OCI-M2 (cell line): Measurements from ENCODE around the gene CEP72.

Experiments
- DNase-seq: peaks from one replicate; lab custom pipeline; 2025; ENCODE audit not compliant: unreplicated experiment; lab: John Stamatoyannopoulos, UW

The CEP72 gene

DNA sequence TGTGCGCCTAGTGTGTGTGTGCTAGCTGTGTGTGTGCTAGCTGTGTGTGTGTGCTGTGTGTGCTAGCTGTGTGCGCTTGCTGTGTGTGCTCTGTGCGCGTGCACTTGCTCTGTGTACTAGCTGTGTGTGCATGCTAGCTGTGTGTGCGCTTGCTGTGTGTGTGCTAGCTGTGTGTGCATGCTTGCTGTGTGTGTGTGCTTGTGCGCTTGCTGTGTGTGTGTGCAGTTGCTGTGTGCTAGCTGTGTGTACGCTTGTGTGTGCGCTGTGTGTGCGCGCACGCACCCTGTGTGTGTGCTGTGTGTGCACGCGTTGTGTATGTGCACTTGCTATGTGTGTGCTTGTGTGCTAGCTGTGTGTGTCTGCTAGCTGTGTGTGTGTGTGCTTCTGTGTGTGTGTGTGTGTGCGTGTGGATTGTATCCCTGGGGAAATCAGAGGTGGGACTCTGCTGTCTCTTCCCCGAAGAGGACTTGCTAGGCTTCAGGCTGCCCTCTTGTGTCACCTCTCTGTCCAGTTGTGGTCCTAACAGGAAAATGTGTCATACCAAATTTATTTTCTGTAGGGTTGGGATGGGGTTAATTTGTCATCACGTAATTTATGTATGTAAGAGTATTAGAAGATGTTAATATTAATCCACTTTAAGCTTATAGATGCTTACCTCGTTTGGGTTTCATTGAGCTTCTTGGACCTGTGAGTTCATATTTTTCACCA, 42.1 kb downstream of the CEP72 start:
- no peak for DNase-seq

- DNase-seq, result no peak
These were observed 43.3 kb downstream of the CEP72 start for GRCh38 chr5:655406-655805.

- no peak for DNase-seq
These were observed 45.4 kb downstream of the CEP72 start for GRCh38 chr5:657570-657969.

- DNase-seq, result no peak
These were observed 46.0 kb downstream of the CEP72 start for GRCh38 chr5:658103-658502.

GRCh38 chr5:659496-660263, 47.5 kb downstream of the CEP72 start:
- DNase-seq, result no peak

- DNase-seq, result no peak
These were observed 48.4 kb downstream of the CEP72 start for GRCh38 chr5:660491-661030.

- DNase-seq, result no peak
These were observed 50.0 kb downstream of the CEP72 start for GRCh38 chr5:661891-662750.

DNA sequence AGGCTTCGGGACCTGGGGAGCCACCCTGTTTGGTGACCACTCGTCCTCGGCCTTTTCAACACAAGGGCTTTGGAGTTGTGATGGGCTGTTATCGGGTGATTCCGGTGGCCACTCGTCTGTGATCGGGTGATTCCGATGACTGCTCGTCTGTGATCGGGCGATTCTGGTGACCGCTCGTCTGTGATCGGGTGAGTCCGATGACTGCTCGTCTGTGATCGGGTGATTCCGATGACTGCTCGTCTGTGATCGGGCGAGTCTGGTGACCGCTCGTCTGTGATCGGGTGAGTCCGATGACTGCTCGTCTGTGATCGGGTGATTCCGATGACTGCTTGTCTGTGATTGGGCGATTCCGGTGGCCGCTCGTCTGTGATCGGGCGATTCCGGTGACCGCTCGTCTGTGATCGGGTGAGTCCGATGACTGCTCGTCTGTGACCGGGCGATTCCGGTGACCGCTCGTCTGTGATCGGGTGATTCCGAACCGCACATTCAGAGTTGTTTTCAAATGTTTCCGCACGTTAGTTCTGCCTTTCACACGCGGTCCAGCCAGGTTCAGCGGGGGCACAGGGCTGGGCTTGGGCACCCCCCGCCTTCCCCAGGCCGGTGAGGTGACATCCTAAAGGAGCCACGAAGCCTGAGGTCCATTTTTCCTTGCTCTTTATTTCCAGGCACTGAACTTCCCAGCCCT, 50.8 kb downstream of the CEP72 start:
- no peak for DNase-seq

- DNase-seq, result no peak
These were observed 51.5 kb downstream of the CEP72 start for GRCh38 chr5:663436-664342.

- no peak for DNase-seq
These were observed 52.3 kb downstream of the CEP72 start for GRCh38 chr5:664343-664993.

- no peak for DNase-seq
These were observed 52.8 kb downstream of the CEP72 start for GRCh38 chr5:664994-665360.

- no peak for DNase-seq
These were observed 53.4 kb downstream of the CEP72 start for GRCh38 chr5:665541-665955.

DNA sequence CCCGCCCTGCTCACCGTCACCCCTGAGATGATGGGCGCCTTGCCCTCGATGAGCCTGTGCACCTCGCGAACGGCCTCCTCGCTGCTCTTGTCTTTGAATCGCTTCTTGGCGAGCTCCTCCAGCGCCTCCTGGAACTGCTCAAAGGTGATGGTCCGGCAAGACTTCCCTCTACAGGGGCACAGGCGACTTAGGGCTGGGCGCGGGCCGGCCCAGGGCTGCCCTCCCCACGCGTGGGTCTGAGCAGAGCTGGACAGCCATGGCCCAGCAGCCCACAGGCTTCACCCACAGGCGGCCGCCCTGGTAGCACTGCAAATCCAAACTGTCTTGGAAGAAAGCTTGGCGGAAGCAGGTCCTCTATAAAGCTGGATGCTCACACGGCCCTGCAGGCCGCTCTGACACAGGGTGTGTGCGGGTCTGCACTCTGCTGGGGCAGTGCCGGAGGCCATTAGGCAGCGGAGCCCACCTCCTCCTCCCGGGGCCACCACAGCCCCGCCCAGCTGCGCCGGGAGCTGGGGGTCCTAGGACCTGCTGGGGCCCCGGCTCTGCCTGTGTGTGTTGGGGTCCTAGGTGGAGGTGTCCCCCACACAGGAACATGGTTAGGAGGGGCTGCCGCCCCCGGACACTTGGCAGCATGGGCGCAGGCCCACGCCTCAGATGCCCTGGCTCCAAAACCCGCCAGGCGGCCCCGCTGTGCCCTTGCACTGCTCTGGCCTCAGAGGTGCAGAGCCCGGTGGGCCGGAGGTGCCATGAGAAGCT, 54.0 kb downstream of the CEP72 start:
- no peak for DNase-seq

- DNase-seq, result no peak
These were observed 54.8 kb downstream of the CEP72 start for GRCh38 chr5:666816-667498.

DNA sequence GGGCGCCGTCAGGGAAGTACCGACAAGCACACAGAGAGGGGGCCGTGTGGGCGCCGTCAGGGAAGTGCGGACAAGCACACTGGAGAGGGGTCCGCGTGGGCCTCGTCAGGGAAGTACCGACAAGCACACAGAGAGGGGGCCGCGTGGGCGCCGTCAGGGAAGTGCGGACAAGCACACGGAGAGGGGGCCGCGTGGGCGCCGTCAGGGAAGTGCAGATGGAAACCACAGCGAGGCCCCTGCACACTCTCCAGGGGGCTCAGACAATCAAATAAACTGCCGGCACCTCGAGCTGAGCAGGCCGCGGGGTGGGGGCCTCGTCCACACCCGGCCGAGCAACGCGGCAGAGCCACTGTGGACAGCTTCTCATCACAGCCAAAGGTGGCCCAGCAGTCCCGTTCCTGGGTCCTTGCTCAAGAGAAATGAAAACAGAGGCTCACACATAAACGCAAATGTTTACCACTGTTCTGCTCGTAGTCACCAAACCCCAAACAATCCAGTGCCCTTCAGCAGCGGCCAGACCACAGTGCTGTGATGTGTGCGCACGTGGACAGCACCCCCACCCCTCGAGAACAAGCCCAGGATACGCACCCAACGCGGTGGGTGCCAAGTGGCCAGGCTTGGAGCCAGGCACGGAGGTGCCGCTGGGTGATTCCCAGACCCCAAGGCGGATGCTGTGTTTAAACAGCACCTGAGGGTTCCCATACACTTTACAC, 56.3 kb downstream of the CEP72 start:
- DNase-seq, result no peak

DNA sequence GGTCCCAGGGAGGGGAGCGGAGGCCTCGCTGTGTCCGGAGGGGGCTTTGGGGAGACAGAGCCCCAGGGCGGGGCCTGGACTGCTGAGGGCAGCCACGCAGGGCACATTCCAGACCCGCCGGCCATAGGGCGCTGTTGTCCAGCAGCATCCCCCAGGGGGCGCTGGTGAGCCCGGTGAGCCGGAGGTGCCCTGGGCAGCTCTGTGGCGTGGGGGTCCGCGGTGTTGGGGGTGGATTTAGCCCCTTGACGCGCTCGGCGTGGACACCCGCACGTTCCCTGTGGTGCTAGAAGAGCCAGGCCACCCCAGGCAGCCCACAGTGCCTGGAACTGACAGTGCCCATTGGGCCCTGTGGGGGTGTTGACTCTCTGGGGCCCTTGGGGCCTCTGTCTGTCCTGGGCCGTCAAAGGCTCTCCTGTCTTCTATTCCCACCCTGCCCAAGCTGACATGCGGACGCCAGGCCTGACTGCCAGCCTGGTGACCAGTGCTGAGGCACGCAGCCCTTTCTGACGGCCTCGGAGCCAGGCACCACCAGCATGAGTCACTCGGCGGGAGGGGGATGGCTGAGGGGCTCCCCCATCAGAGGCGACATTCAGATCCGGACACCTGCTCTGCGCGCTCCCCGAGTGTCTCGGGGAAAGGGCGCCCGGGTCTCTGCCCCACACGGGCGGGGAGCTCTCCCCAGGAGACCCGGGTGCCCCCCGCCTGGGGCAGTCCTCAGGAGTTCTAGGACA, 57.1 kb downstream of the CEP72 start:
- no peak for DNase-seq
